Large intestine (tissue), 3 donors: Measurements from ENCODE around the gene PSD. TPM values are rescaled to one million over a fixed set of nuclear protein-coding genes. Genes with fewer than 3 reads are reported as not detected.
A peak's percentile ranks its signal among the peaks of the same experiment; 100 is the strongest.
"Not testable (repeated sequence)": the region's sequence is repeated elsewhere in the genome, so short reads cannot be mapped to it uniquely, and the experiment has no call there.

Source experiments
- DNase-seq, 2 donors: peaks; one replicate each; pipeline versions ENCODE4 v3.0.0 to v3.0.0-alpha.2; 2013
- H3K27ac ChIP-seq: one replicate; pipeline ENCODE4 v1.5.1; 2013; ENCODE audit warnings: low read length
- H3K27me3 ChIP-seq: 2 replicates; pipeline ENCODE4 v1.6.1; 2013; ENCODE audit warnings: low read length; ENCODE audit not compliant: control insufficient read depth, insufficient read depth
- H3K36me3 ChIP-seq: 2 replicates; pipeline ENCODE4 v1.6.1; 2013; ENCODE audit warnings: low read length; ENCODE audit not compliant: control insufficient read depth, insufficient read depth
- H3K4me1 ChIP-seq: one replicate; pipeline ENCODE4 v1.6.1; 2013; ENCODE audit warnings: low read length; ENCODE audit not compliant: control insufficient read depth, insufficient read depth
- H3K4me3 ChIP-seq: one replicate; pipeline ENCODE4 v1.5.1; 2013; ENCODE audit warnings: low read length
- H3K9me3 ChIP-seq: one replicate; pipeline ENCODE4 v1.6.1; 2013; ENCODE audit warnings: mild to moderate bottlenecking, low read depth, low read length, moderate library complexity; ENCODE audit not compliant: control insufficient read depth
- WGBS: methylation state at CpG from one replicate; pipeline ENCODE4 v1.1.5; 2013; ENCODE audit warnings: low lambda C conversion rate; ENCODE audit not compliant: insufficient coverage; 5-methylcytosine and 5-hydroxymethylcytosine counted together
- polyA plus RNA-seq: library from polyadenylated mRNA; unstranded; fragments of 120-200 nt; gene quantifications from one replicate; pipeline ENCODE4 v1.2.1, GENCODE V29; 2013

Gene PSD
- polyA plus RNA-seq, 1 donor: 62.0 TPM

- Histone ChIP-seq H3K4me1 (peaks cover 59% of the 10 kb centered on the region), H3K36me3 (peaks cover 7% of the 10 kb centered on the region), H3K27ac (peak overlapping the region; percentile 20), H3K9me3 (no peaks in the 10 kb centered on the region), H3K4me3 (no peak overlapping the region), H3K27me3 (peaks cover 7% of the 10 kb centered on the region)
- WGBS: 90% methylated on average over 5 of the region's 9 CpGs
- DNase-seq: no peak
These were observed 39.1 kb upstream of the PSD start for GRCh38 chr10:102457591-102458150.

GRCh38 chr10:102455893-102456471 is 37.4 kb upstream of the PSD start:
- Histone ChIP-seq H3K27ac (peak overlapping the region; percentile 89), H3K4me1 (peaks cover 59% of the 10 kb centered on the region), H3K36me3 (peaks cover 11% of the 10 kb centered on the region), H3K27me3 (no peaks in the 10 kb centered on the region), H3K4me3 (no peak overlapping the region), H3K9me3 (no peaks in the 10 kb centered on the region)
- no CpG with 5 or more reads among the region's 7 CpGs for WGBS
- DNase-seq: peak; percentile 80 to 87

- H3K27me3 ChIP-seq, DNase-seq, H3K4me3 ChIP-seq, H3K9me3 ChIP-seq: not testable (repeated sequence)
- WGBS: no CpG with 5 or more reads among the region's 13 CpGs
- H3K27ac ChIP-seq: peak overlapping the region; percentile 89
- peaks cover 56% of the 10 kb centered on the region for H3K4me1 ChIP-seq
- peaks cover 11% of the 10 kb centered on the region for H3K36me3 ChIP-seq
These were observed 36.3 kb upstream of the PSD start for GRCh38 chr10:102454662-102455487.

- no peaks in the 10 kb centered on the region for H3K27me3 ChIP-seq
- peaks cover 60% of the 10 kb centered on the region for H3K4me1 ChIP-seq
- no peak overlapping the region for H3K4me3 ChIP-seq
- peaks cover 11% of the 10 kb centered on the region for H3K36me3 ChIP-seq
- no CpG with 5 or more reads among the region's 5 CpGs for WGBS
- peak overlapping the region; percentile 27 for H3K27ac ChIP-seq
- DNase-seq: no peak
- no peaks in the 10 kb centered on the region for H3K9me3 ChIP-seq
These were observed 34.9 kb upstream of the PSD start for GRCh38 chr10:102453502-102453901.

DNA sequence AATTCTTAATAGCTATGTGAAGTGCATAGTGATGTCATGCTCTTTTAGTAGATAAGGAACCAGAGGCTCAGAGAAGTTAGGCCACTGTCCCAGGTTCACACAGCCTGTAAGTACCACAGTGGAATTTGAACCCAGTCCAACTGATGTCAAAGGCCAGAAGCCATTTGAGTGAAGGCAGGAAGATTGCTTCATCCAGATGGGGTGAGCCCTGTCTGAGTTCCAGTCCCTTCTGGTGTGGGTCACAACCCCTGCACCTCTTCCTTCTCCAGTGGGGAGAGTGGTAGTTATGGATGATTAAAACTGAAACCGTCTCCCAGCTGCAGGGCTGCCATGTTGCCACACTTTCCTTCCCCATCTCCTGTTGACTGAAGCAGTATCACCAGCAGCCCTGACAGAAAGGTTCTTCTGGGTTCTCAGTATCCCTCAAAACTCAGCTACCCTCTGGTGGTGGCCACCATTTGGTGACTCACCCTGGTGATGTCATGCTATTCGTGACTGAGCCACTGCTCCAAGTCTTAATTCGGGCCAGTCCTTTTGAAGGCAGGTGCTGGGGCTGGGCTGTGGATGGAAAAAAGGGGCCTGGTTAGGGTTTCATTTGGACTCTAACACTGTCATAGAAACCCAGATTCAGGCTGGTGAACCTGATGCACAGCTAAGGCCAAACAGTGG is 34.2 kb upstream of the PSD start:
- Histone ChIP-seq H3K9me3 (no peaks in the 10 kb centered on the region), H3K4me3 (no peak overlapping the region), H3K27ac (peak overlapping the region; percentile 27), H3K36me3 (peaks cover 11% of the 10 kb centered on the region), H3K4me1 (peaks cover 53% of the 10 kb centered on the region), H3K27me3 (no peaks in the 10 kb centered on the region)
- DNase-seq: no peak
- no CpG with 5 or more reads among the region's 3 CpGs for WGBS

DNA sequence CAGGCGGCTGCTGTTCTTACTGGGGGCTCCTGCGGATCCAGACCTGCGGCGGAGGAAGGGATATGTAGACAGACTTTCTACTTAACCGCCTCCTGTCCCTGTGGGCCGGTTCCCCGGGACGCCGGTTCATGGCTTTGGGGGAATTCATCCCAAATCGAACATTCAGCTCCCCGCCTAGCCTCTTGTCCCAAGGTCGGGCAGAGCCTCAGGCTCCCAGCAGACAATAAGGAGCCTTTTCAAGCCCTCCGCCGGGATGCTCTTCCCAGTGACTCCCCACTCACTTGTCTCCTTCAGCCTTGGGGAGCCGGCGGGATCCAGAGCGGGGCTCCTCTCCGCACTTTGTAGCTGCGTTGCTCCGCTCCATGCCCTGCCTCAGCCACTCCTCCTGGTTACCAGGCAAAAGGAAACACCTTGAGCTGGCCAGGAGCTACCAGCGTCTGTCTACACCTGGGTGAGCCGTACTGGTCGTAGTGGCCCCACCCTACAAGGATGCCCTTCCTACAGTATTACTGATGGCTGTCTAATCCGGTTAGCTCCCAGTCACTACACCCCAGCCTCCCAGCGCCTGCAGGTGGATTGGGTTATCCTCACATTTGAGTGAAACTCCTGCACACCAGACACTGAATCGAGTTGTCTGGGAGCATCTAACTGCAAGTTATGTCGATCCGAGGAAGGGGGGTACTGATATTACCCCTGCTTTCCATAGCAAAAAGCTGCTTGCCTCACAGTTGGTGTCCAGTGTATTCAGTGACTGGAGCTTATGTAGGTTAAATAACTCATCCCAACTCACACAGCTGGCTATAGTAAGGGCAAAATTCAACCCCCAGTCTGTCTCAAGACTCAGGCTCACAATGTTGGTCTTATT is 32.8 kb upstream of the PSD start, which contains the start of gene C10orf95:
C10orf95 (minus strand) TSS at position 439 of the 865 bp plus-strand sequence. CDS start 450 bp downstream, outside the sequence.
- no CpG with 5 or more reads among the region's 28 CpGs for WGBS
- peak in 1 of 2 donors; percentile 64 for DNase-seq
- Histone ChIP-seq H3K36me3 (peaks cover 10% of the 10 kb centered on the region), H3K4me1 (peaks cover 43% of the 10 kb centered on the region), H3K9me3 (no peaks in the 10 kb centered on the region), H3K4me3 (peak within 1 kb of the TSS; percentile 79), H3K27ac (peak within 1 kb of the TSS; percentile 91), H3K27me3 (no peaks in the 10 kb centered on the region)

- peak overlapping the region; percentile 93 for H3K27ac ChIP-seq
- peaks cover 8% of the 10 kb centered on the region for H3K36me3 ChIP-seq
- H3K4me3 ChIP-seq: peak overlapping the region; percentile 79
- H3K9me3 ChIP-seq: no peaks in the 10 kb centered on the region
- no CpG with 5 or more reads among the region's 104 CpGs for WGBS
- H3K4me1 ChIP-seq: peaks cover 36% of the 10 kb centered on the region
- DNase-seq: peak; percentile 92 to 96
- H3K27me3 ChIP-seq: no peaks in the 10 kb centered on the region
These were observed 32.0 kb upstream of the PSD start for GRCh38 chr10:102450374-102451104.

DNA sequence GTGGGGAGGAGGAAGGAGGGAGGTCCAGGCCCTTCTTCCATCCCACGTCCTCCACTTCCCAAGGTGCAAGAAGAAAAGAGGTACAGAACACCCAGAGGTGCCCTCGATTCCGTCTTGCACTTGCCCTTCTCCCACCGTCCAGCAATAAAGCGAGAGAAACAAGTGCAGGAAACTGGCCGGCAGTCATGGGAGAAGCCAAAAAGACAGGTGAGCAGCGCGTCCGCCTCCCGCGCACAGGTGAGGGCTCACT is 31.5 kb upstream of the PSD start:
- no CpG with 5 or more reads among the region's 11 CpGs for WGBS

GRCh38 chr10:102449321-102450123 is 30.9 kb upstream of the PSD start:
- H3K4me1 ChIP-seq: peaks cover 26% of the 10 kb centered on the region
- H3K27ac ChIP-seq: peak overlapping the region; percentile 93
- H3K36me3 ChIP-seq: peaks cover 8% of the 10 kb centered on the region
- no CpG with 5 or more reads among the region's 30 CpGs for WGBS
- no peaks in the 10 kb centered on the region for H3K9me3 ChIP-seq
- DNase-seq: peak; percentile 84 to 88
- H3K27me3 ChIP-seq: no peaks in the 10 kb centered on the region
- peak overlapping the region; percentile 66 for H3K4me3 ChIP-seq

More for the DNA sequence above, 31.5 kb upstream of the PSD start:
- Histone ChIP-seq H3K36me3 (peaks cover 8% of the 10 kb centered on the region), H3K9me3 (no peaks in the 10 kb centered on the region), H3K4me1 (peaks cover 32% of the 10 kb centered on the region), H3K27me3 (no peaks in the 10 kb centered on the region), H3K4me3 (peak overlapping the region; percentile 66), H3K27ac (peak overlapping the region; percentile 93)
- DNase-seq: no peak
